CD4-positive, alpha-beta T cell treated with Interleukin-2 at 100 ng/mL for 4 hours (primary cell): ENCODE data around the gene NABP1.
A peak's percentile ranks its signal among the peaks of the same experiment; 100 is the strongest.

Source experiments
- DNase-seq: peaks from one replicate; pipeline ENCODE4 v3.0.0-alpha.2; 2020; ENCODE audit warnings: low spot score

NABP1 gene

DNA sequence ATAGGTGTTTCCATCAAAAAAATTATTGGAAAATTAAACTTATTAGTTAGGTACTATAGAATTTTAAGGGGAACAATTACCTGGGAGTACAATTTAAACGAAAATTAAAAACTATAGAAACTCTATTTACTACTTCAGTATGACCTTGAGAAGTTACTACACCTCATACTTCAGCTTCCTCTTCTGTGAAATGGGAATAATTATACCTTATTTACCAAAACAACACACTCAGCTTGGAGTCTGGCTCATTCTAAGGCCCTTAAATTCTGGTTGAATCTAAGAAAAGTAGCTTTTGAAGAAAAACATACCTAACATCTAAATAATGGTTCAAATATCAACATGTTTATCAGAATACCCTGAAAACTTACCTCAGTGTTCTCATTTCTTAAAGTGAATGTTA is 2.7 kb downstream of the NABP1 start:
- no peak for DNase-seq

DNA sequence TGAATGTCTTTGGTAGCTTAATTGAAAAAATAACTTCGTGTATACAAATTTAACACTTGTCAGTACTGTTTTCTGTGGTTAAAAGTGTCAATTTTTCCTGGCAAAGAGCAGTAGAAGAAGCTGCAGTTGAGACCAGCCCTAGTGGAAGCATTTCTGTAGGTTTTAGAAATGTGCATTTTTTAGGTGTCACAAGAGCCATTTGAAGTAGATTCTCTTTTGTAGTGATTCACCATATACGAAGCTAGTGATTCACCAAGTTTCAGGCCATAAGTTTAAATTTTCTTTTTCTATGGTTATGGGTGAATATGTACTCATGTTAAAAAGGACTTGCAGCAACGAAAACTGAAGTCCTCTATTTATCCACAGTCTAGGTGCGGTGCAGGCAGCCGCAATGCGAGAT is 4.2 kb downstream of the NABP1 start:
- no peak for DNase-seq

DNA sequence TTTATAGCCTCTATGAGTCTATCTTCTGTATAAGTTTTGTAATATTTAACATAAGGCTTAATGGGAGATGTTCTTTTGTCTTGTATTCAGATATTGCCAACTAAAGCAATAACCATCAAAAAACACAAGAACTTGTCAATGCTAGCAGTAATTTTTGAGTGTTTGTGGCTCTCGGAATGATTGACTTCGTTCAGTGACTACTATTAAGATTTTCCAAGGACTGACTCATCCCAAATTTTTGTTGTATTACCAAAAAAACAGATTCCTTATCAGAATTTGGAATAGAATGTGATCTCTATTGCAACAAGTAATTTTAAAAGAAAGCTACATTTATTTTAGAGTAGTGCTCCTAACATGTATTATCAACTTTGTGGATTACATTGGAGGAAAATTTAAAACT is 8.1 kb downstream of the NABP1 start:
- DNase-seq = no peak

DNA sequence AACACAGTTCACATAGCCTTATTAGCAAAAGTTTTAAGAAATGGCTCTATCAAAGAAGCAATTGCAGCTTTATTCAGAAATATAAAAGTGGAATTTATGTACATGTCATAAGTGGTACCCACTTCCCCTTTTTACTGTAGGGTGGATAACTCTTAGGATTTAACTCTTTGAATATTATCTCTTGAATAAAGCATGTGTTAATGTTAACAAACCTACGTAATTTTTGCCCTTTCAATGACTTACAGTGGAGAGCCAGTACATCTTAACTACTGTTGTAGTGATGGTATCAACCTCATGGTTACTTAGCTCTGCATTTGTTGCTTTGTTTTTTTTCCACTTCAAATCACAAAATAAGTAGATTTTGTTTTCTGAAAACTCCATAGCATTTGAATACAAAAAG is 8.8 kb downstream of the NABP1 start:
- DNase-seq = no peak

GRCh38 chr2:191687867-191688266 is 9.9 kb downstream of the NABP1 start:
- DNase-seq = no peak

DNA sequence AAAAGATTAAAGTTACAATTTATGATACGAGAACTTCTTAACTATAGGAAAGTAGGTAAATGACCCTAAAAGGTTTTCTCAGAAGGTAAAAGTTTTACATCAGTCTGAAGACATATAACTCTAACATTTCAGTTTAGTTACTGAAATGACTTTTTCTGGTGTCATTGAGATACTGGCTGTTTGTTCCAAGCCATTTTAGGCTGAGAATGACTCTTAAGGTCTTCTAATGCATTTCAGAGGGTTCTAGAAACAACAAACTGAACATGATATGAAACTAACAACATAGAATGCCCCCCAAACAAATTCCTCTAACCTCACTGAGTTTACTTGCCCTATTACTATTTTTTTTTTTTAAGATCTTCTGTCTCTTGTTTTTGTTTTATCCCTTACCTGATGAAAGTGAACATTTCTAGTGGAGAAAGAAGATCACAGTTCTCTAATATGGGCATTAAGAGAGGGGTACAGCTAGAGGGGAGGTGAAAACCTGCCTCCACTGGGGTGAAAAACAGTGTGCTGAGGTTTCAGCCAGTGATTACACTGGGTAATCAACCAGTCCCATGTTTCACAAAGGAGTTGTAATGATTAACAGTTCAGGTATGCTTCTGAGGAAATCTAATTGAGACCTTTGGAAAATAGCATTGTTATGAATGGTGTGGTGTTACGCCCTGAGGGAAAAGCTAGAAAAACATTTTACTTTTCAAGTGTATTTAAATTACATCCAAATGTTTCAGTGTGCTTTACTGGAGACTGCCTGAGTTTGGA is 11.2 kb downstream of the NABP1 start:
- no peak for DNase-seq

- DNase-seq = no peak
Measured at GRCh38 chr2:191690327-191690726, 12.4 kb downstream of the NABP1 start.

GRCh38 chr2:191691016-191691735 is 13.2 kb downstream of the NABP1 start:
- DNase-seq = peak; percentile 81

GRCh38 chr2:191691898-191692297 is 14.0 kb downstream of the NABP1 start:
- DNase-seq = no peak

DNA sequence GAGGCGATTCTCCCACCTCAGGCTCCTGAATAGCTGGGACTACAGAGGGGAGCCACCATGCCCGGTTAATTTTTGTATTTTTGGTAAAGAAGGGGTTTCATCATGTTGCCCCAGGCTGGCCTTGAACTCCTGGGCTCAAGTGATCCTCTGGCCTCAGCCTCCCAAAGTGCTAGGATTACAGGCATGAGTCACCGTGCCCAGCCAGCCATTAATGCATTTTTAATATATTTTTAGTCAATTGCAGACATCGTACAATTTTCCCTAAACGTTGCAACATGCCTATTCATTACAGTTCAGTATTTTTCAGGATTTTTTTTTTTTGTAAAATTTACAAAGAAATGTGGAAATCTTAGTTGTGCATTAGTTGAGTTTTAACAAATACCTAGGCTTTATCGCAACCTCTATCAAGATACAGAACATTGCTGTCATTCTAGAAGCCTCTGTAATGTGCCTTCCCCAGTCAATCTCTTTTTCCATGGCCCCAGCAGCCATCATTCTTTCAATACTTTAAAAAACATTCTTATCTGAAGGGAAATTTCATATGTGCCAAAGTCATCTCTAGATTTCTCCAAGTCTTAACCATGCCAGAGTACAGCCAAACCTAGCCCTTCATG is 14.7 kb downstream of the NABP1 start:
- DNase-seq = no peak

- DNase-seq = no peak
Measured at GRCh38 chr2:191693166-191693565, 15.2 kb downstream of the NABP1 start.

GRCh38 chr2:191693778-191694177 is 15.8 kb downstream of the NABP1 start:
- no peak for DNase-seq

DNA sequence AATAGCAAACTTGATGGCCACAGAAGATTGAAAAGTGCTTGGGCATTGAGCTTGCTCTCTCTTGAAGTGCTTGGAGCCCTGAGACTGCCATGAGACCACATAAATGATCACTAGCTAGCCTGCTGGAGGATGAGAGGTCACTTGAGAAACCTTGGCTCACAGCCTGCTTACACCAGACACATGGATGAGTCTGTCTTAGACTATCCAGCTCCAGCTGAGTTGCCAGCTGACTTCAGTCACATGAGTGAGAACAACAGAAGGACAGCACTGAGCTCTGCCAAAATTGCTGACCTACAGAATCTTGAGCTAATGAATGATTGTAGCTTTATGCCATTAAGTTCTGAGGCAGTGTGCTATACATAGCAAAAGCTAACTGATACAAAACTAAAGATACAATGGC is 18.1 kb downstream of the NABP1 start:
- DNase-seq = no peak

DNA sequence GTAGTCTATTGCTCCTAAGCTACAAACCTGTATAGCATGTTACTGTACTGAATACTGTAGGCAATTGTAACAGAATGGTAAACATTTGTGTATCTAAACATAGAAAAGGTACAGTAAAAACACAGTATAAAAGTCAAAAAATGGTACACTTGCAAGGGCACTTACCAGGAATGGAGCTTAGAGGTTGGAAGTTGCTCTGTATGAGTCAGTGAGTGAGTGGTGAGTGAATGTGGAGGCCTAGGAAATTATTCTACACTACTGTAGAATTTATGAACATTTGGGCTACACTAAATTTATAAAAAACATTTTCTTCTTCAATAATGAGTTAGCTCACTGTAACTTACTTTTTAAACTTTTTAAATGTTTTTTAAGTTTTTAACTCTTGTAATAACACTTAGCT is 19.0 kb downstream of the NABP1 start:
- DNase-seq = no peak

GRCh38 chr2:191697870-191698269 is 19.9 kb downstream of the NABP1 start:
- DNase-seq = no peak

DNA sequence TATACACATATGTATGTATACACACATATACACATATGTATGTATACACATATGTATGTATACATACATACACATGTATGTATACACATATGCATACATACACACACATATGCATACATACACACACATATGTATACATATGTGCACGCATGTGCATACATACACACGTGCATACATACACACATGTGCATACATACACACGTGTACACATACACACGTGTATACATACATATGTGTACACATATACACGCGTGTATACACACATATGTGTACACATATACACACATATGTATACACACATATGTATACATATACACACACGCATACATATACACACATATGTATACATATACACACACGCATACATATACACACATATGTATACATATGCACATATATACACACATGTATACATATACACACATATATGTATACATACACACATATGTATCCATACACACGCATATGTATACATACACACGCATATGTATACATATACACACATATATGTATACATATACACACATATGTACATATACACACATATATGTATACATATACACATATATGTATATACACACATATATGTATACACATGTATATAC is 21.5 kb downstream of the NABP1 start:
- DNase-seq = no peak

DNA sequence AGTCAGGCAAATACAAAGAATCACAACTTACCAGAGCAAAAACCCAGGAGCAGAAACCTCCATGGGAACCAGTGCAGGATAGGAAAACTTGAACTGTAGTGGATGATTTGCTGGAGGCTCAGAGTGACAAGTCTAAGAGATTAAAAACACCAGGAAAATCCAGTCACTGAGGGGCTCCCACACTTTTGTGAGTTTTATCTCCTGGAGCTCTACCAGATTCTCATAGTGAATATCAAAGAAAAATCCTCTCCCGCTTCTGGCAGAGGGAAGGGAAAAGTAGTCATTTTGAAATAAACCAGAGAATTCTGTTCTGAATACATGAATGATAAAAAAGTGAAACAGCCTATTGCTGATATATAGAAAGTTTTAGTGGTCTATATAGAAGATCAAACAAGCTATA is 23.1 kb downstream of the NABP1 start:
- no peak for DNase-seq

- no peak for DNase-seq
Measured at GRCh38 chr2:191701696-191702095, 23.8 kb downstream of the NABP1 start.

- DNase-seq = no peak
Measured at GRCh38 chr2:191703079-191703725, 25.3 kb downstream of the NABP1 start.

DNA sequence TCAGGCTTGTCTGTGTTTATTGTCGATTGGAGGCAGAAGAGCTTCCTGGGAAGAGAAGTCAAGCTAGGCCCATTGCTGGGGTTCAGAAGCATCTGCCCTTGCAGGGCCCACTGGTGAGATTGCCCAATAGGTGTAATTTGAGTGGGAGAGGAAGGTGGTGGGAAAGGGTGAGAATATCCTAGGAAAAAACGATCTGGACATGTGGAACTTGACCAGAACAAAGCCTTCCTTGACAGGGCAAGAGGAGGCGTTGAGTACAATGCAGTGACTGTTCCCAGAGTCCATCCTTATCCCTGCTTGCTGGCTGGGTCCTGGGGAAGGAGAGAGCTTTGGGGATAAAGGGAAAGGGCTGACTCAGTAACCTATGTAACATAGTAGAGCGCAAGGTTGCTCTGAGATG is 27.1 kb downstream of the NABP1 start:
- no peak for DNase-seq

- no peak for DNase-seq
Measured at GRCh38 chr2:191705701-191706100, 27.8 kb downstream of the NABP1 start.

DNA sequence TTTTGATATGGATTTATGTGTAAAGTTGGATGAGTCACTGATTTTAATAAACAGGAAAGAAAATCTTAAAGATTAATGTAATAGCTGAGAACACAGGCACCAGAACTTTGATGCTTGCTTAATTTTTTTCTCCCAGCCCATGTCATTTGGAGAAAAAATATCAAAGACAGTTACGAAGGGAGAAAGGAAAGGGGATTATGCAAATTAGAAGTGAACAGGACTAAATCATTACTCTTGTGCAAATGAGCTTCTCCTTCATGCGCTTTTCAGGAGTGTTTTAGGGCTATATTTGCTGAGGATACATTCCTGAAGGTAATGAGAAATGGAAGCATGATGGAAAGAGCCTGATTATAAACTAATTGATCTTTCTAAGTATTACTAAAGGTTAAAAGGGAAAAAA is 28.9 kb downstream of the NABP1 start:
- DNase-seq = no peak
